ENCODE data around the gene DVL2.
"Not testable (repeated sequence)": the region's sequence is repeated elsewhere in the genome, so short reads cannot be mapped to it uniquely, and the experiment has no call there.

DVL2 gene

GRCh38 chr17:7249830-7250229, 15.5 kb upstream of the DVL2 start:
- FAIRE-seq = no peak
- DNase-seq (ENCODE audit: insufficient read length, low spot score) = no peak
- TF ChIP-seq POLR2AphosphoS5 (IDR thresholded peaks at IDR 0.05; ENCODE audit: low read depth, low read length) (no peak), PAX5 (IDR thresholded peaks at IDR 0.05; ENCODE audit: insufficient read depth, low read length, severe bottlenecking) (no peak), SPI1 (IDR thresholded peaks at IDR 0.05; ENCODE audit: low read depth, low read length) (peak; percentile 72)

GRCh38 chr17:7249214-7249613, 14.9 kb upstream of the DVL2 start:
- FAIRE-seq = no peak
- DNase-seq (ENCODE audit: insufficient read length, low spot score) = no peak
- TF ChIP-seq TAF1 (IDR thresholded peaks at IDR 0.05; ENCODE audit: low read depth, low read length) (no peak), SPI1 (IDR thresholded peaks at IDR 0.05; ENCODE audit: low read depth, low read length) (no peak), PAX5 (IDR thresholded peaks at IDR 0.05; ENCODE audit: insufficient read depth, low read length, severe bottlenecking) (no peak), POU2F2 (IDR thresholded peaks at IDR 0.05; ENCODE audit: low read depth, low read length) (no peak), POLR2AphosphoS5 (IDR thresholded peaks at IDR 0.05; ENCODE audit: low read depth, low read length) (no peak)

GRCh38 chr17:7248796-7249195, 14.5 kb upstream of the DVL2 start:
- TF ChIP-seq POLR2A (IDR thresholded peaks at IDR 0.05; ENCODE audit: low read depth, low read length) = no peak
- TF ChIP-seq POLR2AphosphoS5 (IDR thresholded peaks at IDR 0.05; ENCODE audit: low read depth, low read length) = no peak
- TF ChIP-seq SPI1 (IDR thresholded peaks at IDR 0.05; ENCODE audit: low read depth, low read length) = no peak
- no peak for TF ChIP-seq PAX5 (IDR thresholded peaks at IDR 0.05; ENCODE audit: insufficient read depth, low read length, severe bottlenecking)
- no peak for FAIRE-seq
- no peak for DNase-seq (ENCODE audit: insufficient read length, low spot score)

- DNase-seq (ENCODE audit: insufficient read length, low spot score) (no peak), FAIRE-seq (peak; percentile 13)
- TF ChIP-seq POU2F2 (IDR thresholded peaks at IDR 0.05; ENCODE audit: low read depth, low read length) (no peak), PAX5 (IDR thresholded peaks at IDR 0.05; ENCODE audit: insufficient read depth, low read length, severe bottlenecking) (no peak), TAF1 (IDR thresholded peaks at IDR 0.05; ENCODE audit: low read depth, low read length) (no peak), POLR2AphosphoS5 (IDR thresholded peaks at IDR 0.05; ENCODE audit: low read depth, low read length) (no peak), SPI1 (IDR thresholded peaks at IDR 0.05; ENCODE audit: low read depth, low read length) (no peak), POLR2A (IDR thresholded peaks at IDR 0.05; ENCODE audit: low read depth, low read length) (no peak)
Observed at GRCh38 chr17:7246779-7247178, 12.5 kb upstream of the DVL2 start.

GRCh38 chr17:7243838-7244237, 9.5 kb upstream of the DVL2 start:
- not testable (repeated sequence) for DNase-seq (ENCODE audit: insufficient read length, low spot score); FAIRE-seq

GRCh38 chr17:7243453-7243729, 9.1 kb upstream of the DVL2 start:
- FAIRE-seq (no peak), DNase-seq (ENCODE audit: insufficient read length, low spot score) (no peak)
- TF ChIP-seq POU2F2 (IDR thresholded peaks at IDR 0.05; ENCODE audit: low read depth, low read length) (no peak), TAF1 (IDR thresholded peaks at IDR 0.05; ENCODE audit: low read depth, low read length) (no peak), POLR2A (IDR thresholded peaks at IDR 0.05; ENCODE audit: low read depth, low read length) (no peak), PAX5 (IDR thresholded peaks at IDR 0.05; ENCODE audit: insufficient read depth, low read length, severe bottlenecking) (no peak), SPI1 (IDR thresholded peaks at IDR 0.05; ENCODE audit: low read depth, low read length) (no peak), POLR2AphosphoS5 (IDR thresholded peaks at IDR 0.05; ENCODE audit: low read depth, low read length) (no peak)

- peak; percentile 85 for TF ChIP-seq POLR2AphosphoS5 (IDR thresholded peaks at IDR 0.05; ENCODE audit: low read depth, low read length)
- no peak for TF ChIP-seq PAX5 (IDR thresholded peaks at IDR 0.05; ENCODE audit: insufficient read depth, low read length, severe bottlenecking)
- TF ChIP-seq SPI1 (IDR thresholded peaks at IDR 0.05; ENCODE audit: low read depth, low read length) = no peak; the same call in 1 of the 2 replicates
- peak; percentile 71; the same call in 1 of the 2 replicates for TF ChIP-seq POLR2A (IDR thresholded peaks at IDR 0.05; ENCODE audit: low read depth, low read length)
- no peak for TF ChIP-seq TAF1 (IDR thresholded peaks at IDR 0.05; ENCODE audit: low read depth, low read length)
- TF ChIP-seq POU2F2 (IDR thresholded peaks at IDR 0.05; ENCODE audit: low read depth, low read length) = peak; percentile 85; the same call in 1 of the 2 replicates
- peak; percentile 89 for DNase-seq (ENCODE audit: insufficient read length, low spot score)
- FAIRE-seq = no peak
Observed at GRCh38 chr17:7242717-7243452, 8.6 kb upstream of the DVL2 start.

GRCh38 chr17:7241783-7242716, 7.7 kb upstream of the DVL2 start, which contains the start of gene GABARAP:
Gene GABARAP, minus strand, starts transcription at chr17:7242449. Its CDS starts 119 bp downstream, at chr17:7242330.
- DNase-seq (ENCODE audit: insufficient read length, low spot score) = peak; percentile 59
- peak; percentile 99 for FAIRE-seq
- TF ChIP-seq POLR2A (IDR thresholded peaks at IDR 0.05; ENCODE audit: low read depth, low read length) (no peak), POU2F2 (IDR thresholded peaks at IDR 0.05; ENCODE audit: low read depth, low read length) (0 out of 2 replicates have a peak, but pooled peaks have one; percentile 24), SPI1 (IDR thresholded peaks at IDR 0.05; ENCODE audit: low read depth, low read length) (peak; percentile 89), TAF1 (IDR thresholded peaks at IDR 0.05; ENCODE audit: low read depth, low read length) (peak; percentile 35; the same call in 1 of the 2 replicates), PAX5 (IDR thresholded peaks at IDR 0.05; ENCODE audit: insufficient read depth, low read length, severe bottlenecking) (no peak), POLR2AphosphoS5 (IDR thresholded peaks at IDR 0.05; ENCODE audit: low read depth, low read length) (0 out of 2 replicates have a peak, but pooled peaks have one; percentile 28)

GRCh38 chr17:7241090-7241733, 6.9 kb upstream of the DVL2 start:
- peak; percentile 88 for FAIRE-seq
- TF ChIP-seq PAX5 (IDR thresholded peaks at IDR 0.05; ENCODE audit: insufficient read depth, low read length, severe bottlenecking) (no peak), POLR2AphosphoS5 (IDR thresholded peaks at IDR 0.05; ENCODE audit: low read depth, low read length) (no peak), POU2F2 (IDR thresholded peaks at IDR 0.05; ENCODE audit: low read depth, low read length) (no peak), POLR2A (IDR thresholded peaks at IDR 0.05; ENCODE audit: low read depth, low read length) (no peak), SPI1 (IDR thresholded peaks at IDR 0.05; ENCODE audit: low read depth, low read length) (no peak), TAF1 (IDR thresholded peaks at IDR 0.05; ENCODE audit: low read depth, low read length) (no peak)
- DNase-seq (ENCODE audit: insufficient read length, low spot score) = no peak
